ENCODE results near the gene APOA5. TPM values are rescaled to one million over a fixed set of nuclear protein-coding genes. Genes with fewer than 3 reads are reported as not detected.

Gene APOA5
- polyA plus RNA-seq, 1 donor from 2014 or later, result not detected

DNA sequence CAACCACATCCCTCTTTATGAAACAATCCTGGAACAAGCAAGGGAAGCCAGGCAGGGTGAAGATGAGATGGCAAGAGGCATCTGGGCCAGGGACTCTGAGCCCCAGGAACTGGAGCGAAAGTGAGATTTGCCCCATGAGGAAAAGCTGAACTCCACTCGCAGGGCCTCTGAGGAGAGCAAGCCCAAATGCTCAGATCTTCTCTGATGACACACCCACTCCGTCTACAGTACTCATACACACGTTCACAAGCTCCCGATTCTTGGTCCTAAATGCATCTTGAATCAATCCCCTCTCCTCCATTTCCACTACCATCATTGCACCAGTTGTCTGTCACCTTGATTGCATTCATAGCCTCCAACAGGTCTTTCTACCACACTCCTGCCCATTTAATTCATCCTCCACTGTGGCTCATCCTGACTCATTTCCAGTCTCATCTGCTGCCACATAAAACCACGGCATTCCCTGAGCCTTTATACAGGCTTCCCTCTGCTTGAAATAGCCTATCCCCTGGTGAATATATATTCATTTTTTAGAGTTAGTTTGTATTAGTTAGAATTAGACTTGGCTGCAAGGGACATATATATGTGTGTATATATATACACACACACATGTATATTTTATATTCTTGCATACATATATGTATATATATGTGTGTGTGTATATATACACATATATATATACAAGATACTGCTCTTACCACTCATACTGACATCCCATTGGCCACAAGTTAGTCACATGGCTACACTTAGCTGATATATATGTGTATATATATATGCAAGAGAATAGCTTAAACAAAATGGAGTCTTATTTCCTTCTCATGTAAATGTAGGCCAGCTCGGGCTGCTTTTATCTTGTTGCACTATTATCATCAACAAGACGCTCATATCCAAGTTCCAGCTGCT, 1.4 kb upstream of the APOA5 start:
- Histone ChIP-seq H4K20me1 (ENCODE audit: insufficient read depth) (no peaks in the 10 kb centered on the region), H3K27ac (ENCODE audit: low read length) (peak overlapping the region; percentile 61), H2AFZ (ENCODE audit: low read depth, low read length) (peak overlapping the region; percentile 35), H3K9me3 (ENCODE audit: low read length) (no peaks in the 10 kb centered on the region), H3K4me3 (ENCODE audit: low read length) (no peak overlapping the region), H3K4me2 (ENCODE audit: low read length) (no peak overlapping the region), H3K9ac (ENCODE audit: low read length) (no peak overlapping the region), H3K9me2 (ENCODE audit: insufficient read depth, low read length) (no peaks in the 10 kb centered on the region), H3K27me3 (ENCODE audit: insufficient read depth, low read depth, low read length) (no peaks in the 10 kb centered on the region), H3K36me3 (ENCODE audit: insufficient read depth, low read length) (no peaks in the 10 kb centered on the region), H3F3A (ENCODE audit: insufficient read depth, low read length, poor library complexity, severe bottlenecking) (no peaks in the 10 kb centered on the region), H3K79me2 (replicated peaks; ENCODE audit: insufficient read depth, low read length) (no peaks in the 10 kb centered on the region)
- TF ChIP-seq POLR2AphosphoS5 (IDR thresholded peaks at IDR 0.05) (no peak), SMC3 (conservative IDR thresholded peaks at IDR 0.05; ENCODE audit: poor library complexity) (no peak), MXI1 (conservative IDR thresholded peaks at IDR 0.05; ENCODE audit: poor library complexity, severe bottlenecking) (no peak), EZH2 (IDR thresholded peaks at IDR 0.05; ENCODE audit: borderline replicate concordance, insufficient read depth, low read length, poor library complexity, severe bottlenecking) (no peak), TAF1 (IDR thresholded peaks at IDR 0.05; ENCODE audit: low read depth) (no peak), EP300 (conservative IDR thresholded peaks at IDR 0.05; ENCODE audit: poor library complexity, severe bottlenecking) (no peak), RAD21 (conservative IDR thresholded peaks at IDR 0.05) (no peak)
- TF ChIP-seq, protein P1, sequence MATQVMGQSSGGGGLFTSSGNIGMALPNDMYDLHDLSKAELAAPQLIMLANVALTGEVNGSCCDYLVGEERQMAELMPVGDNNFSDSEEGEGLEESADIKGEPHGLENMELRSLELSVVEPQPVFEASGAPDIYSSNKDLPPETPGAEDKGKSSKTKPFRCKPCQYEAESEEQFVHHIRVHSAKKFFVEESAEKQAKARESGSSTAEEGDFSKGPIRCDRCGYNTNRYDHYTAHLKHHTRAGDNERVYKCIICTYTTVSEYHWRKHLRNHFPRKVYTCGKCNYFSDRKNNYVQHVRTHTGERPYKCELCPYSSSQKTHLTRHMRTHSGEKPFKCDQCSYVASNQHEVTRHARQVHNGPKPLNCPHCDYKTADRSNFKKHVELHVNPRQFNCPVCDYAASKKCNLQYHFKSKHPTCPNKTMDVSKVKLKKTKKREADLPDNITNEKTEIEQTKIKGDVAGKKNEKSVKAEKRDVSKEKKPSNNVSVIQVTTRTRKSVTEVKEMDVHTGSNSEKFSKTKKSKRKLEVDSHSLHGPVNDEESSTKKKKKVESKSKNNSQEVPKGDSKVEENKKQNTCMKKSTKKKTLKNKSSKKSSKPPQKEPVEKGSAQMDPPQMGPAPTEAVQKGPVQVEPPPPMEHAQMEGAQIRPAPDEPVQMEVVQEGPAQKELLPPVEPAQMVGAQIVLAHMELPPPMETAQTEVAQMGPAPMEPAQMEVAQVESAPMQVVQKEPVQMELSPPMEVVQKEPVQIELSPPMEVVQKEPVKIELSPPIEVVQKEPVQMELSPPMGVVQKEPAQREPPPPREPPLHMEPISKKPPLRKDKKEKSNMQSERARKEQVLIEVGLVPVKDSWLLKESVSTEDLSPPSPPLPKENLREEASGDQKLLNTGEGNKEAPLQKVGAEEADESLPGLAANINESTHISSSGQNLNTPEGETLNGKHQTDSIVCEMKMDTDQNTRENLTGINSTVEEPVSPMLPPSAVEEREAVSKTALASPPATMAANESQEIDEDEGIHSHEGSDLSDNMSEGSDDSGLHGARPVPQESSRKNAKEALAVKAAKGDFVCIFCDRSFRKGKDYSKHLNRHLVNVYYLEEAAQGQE (IDR thresholded peaks at IDR 0.05; ENCODE audit: borderline replicate concordance), result no peak
- TF ChIP-seq, protein P2, sequence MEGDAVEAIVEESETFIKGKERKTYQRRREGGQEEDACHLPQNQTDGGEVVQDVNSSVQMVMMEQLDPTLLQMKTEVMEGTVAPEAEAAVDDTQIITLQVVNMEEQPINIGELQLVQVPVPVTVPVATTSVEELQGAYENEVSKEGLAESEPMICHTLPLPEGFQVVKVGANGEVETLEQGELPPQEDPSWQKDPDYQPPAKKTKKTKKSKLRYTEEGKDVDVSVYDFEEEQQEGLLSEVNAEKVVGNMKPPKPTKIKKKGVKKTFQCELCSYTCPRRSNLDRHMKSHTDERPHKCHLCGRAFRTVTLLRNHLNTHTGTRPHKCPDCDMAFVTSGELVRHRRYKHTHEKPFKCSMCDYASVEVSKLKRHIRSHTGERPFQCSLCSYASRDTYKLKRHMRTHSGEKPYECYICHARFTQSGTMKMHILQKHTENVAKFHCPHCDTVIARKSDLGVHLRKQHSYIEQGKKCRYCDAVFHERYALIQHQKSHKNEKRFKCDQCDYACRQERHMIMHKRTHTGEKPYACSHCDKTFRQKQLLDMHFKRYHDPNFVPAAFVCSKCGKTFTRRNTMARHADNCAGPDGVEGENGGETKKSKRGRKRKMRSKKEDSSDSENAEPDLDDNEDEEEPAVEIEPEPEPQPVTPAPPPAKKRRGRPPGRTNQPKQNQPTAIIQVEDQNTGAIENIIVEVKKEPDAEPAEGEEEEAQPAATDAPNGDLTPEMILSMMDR (IDR thresholded peaks at IDR 0.05; ENCODE audit: poor library complexity, severe bottlenecking), result no peak

DNA sequence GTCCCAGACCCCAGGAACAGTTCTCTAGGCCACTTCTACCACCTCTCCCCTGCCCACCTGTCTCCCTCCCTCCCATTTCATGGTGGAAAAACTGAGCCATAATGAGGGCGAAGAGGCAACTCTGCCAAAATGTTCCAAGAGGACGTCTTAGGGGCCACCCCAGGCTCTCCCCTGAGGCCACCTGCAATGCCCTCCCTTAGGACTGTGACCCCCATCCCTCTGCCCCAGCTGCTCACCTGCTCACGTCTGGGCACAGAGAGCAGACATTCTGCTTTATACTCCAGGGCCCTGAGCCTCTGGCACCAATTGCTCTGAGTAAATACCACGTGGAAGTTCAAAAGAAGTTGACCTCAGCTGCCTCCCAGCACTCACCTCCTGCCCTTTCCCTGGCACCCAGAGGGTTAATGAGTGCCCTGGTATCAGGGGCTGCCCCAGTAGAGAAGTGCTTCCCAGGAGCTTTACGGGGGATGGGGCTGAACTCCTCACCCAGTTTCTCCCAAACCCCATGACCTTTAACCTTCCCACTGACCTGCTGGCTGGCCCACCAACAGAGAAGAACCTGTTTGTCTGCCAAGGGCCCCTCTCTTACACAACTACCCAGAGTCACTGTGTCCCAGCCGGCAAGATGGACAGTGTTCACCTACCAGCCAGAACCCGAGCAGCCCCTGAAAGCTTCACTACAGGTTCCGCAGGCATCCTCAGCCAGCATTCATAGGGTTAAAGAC, 627 bp upstream of the APOA5 start:
- no peaks in the 10 kb centered on the region for H4K20me1 ChIP-seq (ENCODE audit: insufficient read depth)
- no peaks in the 10 kb centered on the region for H3K36me3 ChIP-seq (ENCODE audit: insufficient read depth, low read length)
- H3K27ac ChIP-seq (ENCODE audit: low read length), result no peak overlapping the region
- H2AFZ ChIP-seq (ENCODE audit: low read depth, low read length), result no peak overlapping the region
- H3K27me3 ChIP-seq (ENCODE audit: insufficient read depth, low read depth, low read length), result no peaks in the 10 kb centered on the region
- H3K9me2 ChIP-seq (ENCODE audit: insufficient read depth, low read length), result no peaks in the 10 kb centered on the region
- H3K79me2 ChIP-seq (replicated peaks; ENCODE audit: insufficient read depth, low read length), result peaks cover under 1% of the 10 kb centered on the region
- H3K4me3 ChIP-seq (ENCODE audit: low read length), result no peak overlapping the region
- no peaks in the 10 kb centered on the region for H3F3A ChIP-seq (ENCODE audit: insufficient read depth, low read length, poor library complexity, severe bottlenecking)
- no peaks in the 10 kb centered on the region for H3K9me3 ChIP-seq (ENCODE audit: low read length)
- TF ChIP-seq, protein P1 (IDR thresholded peaks at IDR 0.05; ENCODE audit: borderline replicate concordance), result no peak
- TF ChIP-seq EZH2 (IDR thresholded peaks at IDR 0.05; ENCODE audit: borderline replicate concordance, insufficient read depth, low read length, poor library complexity, severe bottlenecking) (no peak), SMC3 (conservative IDR thresholded peaks at IDR 0.05; ENCODE audit: poor library complexity) (no peak), TAF1 (IDR thresholded peaks at IDR 0.05; ENCODE audit: low read depth) (no peak), POLR2AphosphoS5 (IDR thresholded peaks at IDR 0.05) (no peak), MXI1 (conservative IDR thresholded peaks at IDR 0.05; ENCODE audit: poor library complexity, severe bottlenecking) (no peak), RAD21 (conservative IDR thresholded peaks at IDR 0.05) (no peak), EP300 (conservative IDR thresholded peaks at IDR 0.05; ENCODE audit: poor library complexity, severe bottlenecking) (no peak)
- TF ChIP-seq, protein P2 (IDR thresholded peaks at IDR 0.05; ENCODE audit: poor library complexity, severe bottlenecking), result no peak
- H3K9ac ChIP-seq (ENCODE audit: low read length), result no peak overlapping the region
- no peak overlapping the region for H3K4me2 ChIP-seq (ENCODE audit: low read length)
